Measurements from ENCODE around the gene AKAP17A.

DNA sequence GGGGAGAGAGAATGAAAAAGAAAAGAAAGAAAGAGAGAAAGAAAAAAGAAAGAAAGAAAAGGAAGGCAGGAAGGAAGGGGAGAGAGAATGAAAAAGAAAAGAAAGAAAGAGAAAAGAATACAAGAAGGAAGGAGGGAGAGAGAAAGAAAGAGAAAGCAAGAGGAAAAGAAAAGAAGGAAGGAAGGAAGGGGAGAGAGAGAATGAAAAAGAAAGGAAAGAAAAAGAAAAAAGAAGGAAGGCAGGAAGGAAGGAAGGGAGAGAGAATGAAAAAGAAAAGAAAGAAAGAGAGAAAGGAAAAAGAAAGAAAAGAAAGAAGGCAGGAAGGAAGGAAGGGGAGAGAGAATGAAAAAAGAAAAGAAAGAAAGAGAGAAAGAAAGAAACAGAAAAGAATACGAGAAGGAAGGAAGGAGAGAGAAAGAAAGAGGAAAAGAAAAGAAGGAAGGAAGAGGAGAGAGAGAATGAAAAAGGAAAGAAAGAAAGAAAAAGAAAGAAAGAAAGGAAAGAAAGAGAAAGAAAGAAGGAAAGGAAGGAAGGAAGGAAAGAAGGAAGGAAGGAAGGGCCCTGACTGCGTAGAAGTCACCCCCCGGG is 39.4 kb upstream of the AKAP17A start:
- TF ChIP-seq REST (IDR thresholded peaks at IDR 0.05; ENCODE audit: insufficient replicate concordance, low read depth): no peak
- TF ChIP-seq, protein P1, sequence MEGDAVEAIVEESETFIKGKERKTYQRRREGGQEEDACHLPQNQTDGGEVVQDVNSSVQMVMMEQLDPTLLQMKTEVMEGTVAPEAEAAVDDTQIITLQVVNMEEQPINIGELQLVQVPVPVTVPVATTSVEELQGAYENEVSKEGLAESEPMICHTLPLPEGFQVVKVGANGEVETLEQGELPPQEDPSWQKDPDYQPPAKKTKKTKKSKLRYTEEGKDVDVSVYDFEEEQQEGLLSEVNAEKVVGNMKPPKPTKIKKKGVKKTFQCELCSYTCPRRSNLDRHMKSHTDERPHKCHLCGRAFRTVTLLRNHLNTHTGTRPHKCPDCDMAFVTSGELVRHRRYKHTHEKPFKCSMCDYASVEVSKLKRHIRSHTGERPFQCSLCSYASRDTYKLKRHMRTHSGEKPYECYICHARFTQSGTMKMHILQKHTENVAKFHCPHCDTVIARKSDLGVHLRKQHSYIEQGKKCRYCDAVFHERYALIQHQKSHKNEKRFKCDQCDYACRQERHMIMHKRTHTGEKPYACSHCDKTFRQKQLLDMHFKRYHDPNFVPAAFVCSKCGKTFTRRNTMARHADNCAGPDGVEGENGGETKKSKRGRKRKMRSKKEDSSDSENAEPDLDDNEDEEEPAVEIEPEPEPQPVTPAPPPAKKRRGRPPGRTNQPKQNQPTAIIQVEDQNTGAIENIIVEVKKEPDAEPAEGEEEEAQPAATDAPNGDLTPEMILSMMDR (IDR thresholded peaks at IDR 0.05; ENCODE audit: insufficient read depth, low read length): no peak

Measured in HL-60 (cell line).